Astrocyte of the cerebellum (primary cell): ENCODE measurements around the gene OR52K1.
"Not testable (repeated sequence)": the region's sequence is repeated elsewhere in the genome, so short reads cannot be mapped to it uniquely, and the experiment has no call there.

Source experiments
- DNase-seq: peaks from one replicate; pipeline ENCODE4 v3.0.0-alpha.2; 2011; ENCODE audit warnings: low read depth
- H3K4me3 ChIP-seq: 2 replicates; pipeline ENCODE4 v1.5.1; 2011; ENCODE audit warnings: mild to moderate bottlenecking, low read depth, low read length, moderate library complexity
- CTCF ChIP-seq: IDR thresholded peaks from 2 replicates; pipeline ENCODE4 v1.5.1; 2012; ENCODE audit warnings: low read length, low read depth, moderate library complexity, mild to moderate bottlenecking; ENCODE audit errors: missing control alignments
- in situ Hi-C: cut with HindIII; loops from 2 replicates; pipeline ENCODE4 v1.10.0; 2017; ENCODE audit warnings: low sequenced_read_pairs

The OR52K1 gene

GRCh38 chr11:4522752-4523151, 40.3 kb downstream of the OR52K1 start:
- DNase-seq, result no peak
- in situ Hi-C loops, result no loop called here

GRCh38 chr11:4523666-4524065, 41.2 kb downstream of the OR52K1 start:
- no peak for DNase-seq
- in situ Hi-C loops, result no loop called here
- no peak overlapping the region for H3K4me3 ChIP-seq
- TF ChIP-seq CTCF, result no peak

More at GRCh38 chr11:4522752-4523151, 40.3 kb downstream of the OR52K1 start:
- no peak for TF ChIP-seq CTCF
- H3K4me3 ChIP-seq, result no peak overlapping the region

GRCh38 chr11:4527926-4528325, 45.5 kb downstream of the OR52K1 start:
- in situ Hi-C loops, result no loop called here
- DNase-seq, result no peak
- no peak overlapping the region for H3K4me3 ChIP-seq
- no peak for TF ChIP-seq CTCF

GRCh38 chr11:4531686-4532085, 49.2 kb downstream of the OR52K1 start:
- in situ Hi-C loops, H3K4me3 ChIP-seq, DNase-seq: not testable (repeated sequence)

GRCh38 chr11:4539603-4540219, 57.3 kb downstream of the OR52K1 start:
- in situ Hi-C loops, result no loop called here
- H3K4me3 ChIP-seq, result no peak overlapping the region
- no peak for DNase-seq
- peak; percentile 76 for TF ChIP-seq CTCF

- no peak overlapping the region for H3K4me3 ChIP-seq
- in situ Hi-C loops, result no loop called here
- TF ChIP-seq CTCF, result no peak
- DNase-seq, result no peak
These were observed 58.6 kb downstream of the OR52K1 start for GRCh38 chr11:4541071-4541470.
